B cell (primary cell): ENCODE data around the gene TINAGL1.

Source experiments
- EZH2 ChIP-seq: IDR thresholded peaks from 2 replicates; pipeline ENCODE4 v1.6.1; 2012; ENCODE audit warnings: borderline replicate concordance, low read depth, mild to moderate bottlenecking, moderate library complexity, low read length; ENCODE audit not compliant: insufficient read depth, poor library complexity, severe bottlenecking
- TF ChIP-seq, protein P1 (sequence below): fragments of 200-600 bp; IDR thresholded peaks from one replicate; pipeline ENCODE4 v1.8.0; 2022; ENCODE audit warnings: antibody characterized with exemption, mild to moderate bottlenecking

DNA sequence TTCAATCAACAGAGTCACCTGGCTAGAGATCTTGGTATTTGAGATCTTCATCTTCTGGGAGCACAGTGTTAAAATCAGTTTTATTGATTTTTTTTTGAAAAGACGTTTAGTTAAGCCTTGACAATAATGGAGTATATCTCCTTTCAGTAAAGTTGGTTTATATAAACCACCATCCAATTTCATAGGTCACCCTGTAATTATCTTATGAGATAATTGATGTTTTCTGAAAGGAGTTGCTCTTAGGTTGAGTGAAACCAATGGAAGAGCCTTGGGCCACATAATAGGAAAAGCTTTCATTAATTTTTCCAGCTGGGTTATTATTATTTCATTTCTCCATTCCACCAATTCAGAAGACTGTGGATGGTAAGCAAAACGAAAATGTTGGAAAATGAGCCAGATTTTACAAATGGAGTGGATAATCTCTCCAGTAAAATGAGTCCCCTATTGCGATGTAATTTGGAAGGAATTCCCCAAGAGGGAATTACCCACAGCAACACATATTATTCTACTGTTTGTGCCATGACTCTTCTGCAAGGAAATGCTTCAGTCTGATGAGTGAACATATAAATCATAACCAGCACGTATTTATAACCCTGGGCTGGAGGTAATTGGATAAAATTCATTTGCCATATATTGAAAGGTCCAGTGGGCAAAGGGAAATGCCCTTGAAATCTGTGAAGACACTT lies 46.2 kb upstream of the TINAGL1 start:
- TF ChIP-seq, protein P1, sequence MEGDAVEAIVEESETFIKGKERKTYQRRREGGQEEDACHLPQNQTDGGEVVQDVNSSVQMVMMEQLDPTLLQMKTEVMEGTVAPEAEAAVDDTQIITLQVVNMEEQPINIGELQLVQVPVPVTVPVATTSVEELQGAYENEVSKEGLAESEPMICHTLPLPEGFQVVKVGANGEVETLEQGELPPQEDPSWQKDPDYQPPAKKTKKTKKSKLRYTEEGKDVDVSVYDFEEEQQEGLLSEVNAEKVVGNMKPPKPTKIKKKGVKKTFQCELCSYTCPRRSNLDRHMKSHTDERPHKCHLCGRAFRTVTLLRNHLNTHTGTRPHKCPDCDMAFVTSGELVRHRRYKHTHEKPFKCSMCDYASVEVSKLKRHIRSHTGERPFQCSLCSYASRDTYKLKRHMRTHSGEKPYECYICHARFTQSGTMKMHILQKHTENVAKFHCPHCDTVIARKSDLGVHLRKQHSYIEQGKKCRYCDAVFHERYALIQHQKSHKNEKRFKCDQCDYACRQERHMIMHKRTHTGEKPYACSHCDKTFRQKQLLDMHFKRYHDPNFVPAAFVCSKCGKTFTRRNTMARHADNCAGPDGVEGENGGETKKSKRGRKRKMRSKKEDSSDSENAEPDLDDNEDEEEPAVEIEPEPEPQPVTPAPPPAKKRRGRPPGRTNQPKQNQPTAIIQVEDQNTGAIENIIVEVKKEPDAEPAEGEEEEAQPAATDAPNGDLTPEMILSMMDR: no peak
- no peak for TF ChIP-seq EZH2
